WI38 (cell line): ENCODE measurements around the gene COG4.

ENCODE experiments used
- H3K4me3 ChIP-seq: 2 replicates; pipeline ENCODE4 v1.5.1; 2011; ENCODE audit warnings: low read depth, mild to moderate bottlenecking, control low read depth, low read length
- CTCF ChIP-seq: IDR thresholded peaks from 2 replicates; pipeline ENCODE4 v1.5.1; 2012; ENCODE audit warnings: low read depth, mild to moderate bottlenecking, control low read depth, low read length

The COG4 gene

DNA sequence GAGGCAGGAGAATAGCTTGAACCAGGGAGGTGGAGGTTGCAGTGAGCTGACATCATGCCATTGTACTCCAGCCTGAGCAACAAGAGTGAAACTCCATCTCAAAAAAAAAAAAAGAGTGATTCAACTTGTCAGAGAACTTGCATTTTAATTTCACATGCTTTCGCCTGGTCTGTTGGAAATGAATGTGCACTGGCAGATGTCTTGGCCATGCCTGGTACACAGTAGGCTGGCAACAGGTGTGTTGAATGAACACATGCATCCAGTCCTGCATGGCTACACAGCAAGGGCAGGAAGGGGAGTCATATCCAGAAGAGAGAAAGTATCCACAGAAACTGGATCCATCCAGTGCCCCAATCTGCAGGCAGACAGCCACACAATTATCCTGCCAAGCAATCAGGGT, 11.5 kb downstream of the COG4 start:
- TF ChIP-seq CTCF: no peak
- no peak overlapping the region for H3K4me3 ChIP-seq

DNA sequence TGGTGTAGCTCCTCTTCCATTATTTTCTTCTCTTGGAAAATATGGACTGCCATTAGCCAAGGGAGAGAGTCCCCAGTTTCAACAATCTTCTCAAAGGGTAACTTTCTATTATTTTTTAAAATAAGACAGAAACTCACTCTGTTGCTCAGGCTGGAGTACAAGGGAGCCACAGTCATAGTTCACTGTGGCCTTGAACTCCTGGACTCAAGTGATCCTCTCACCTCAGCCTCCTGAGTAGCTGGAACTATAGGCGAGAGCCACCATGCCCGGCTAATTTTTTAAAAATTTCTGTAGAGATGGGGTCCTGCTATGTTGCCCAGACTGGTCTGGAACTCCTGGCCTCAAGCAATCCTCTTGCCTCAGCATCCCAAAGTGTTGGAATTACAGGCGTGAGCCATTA, 13.1 kb downstream of the COG4 start:
- no peak overlapping the region for H3K4me3 ChIP-seq
- no peak for TF ChIP-seq CTCF

DNA sequence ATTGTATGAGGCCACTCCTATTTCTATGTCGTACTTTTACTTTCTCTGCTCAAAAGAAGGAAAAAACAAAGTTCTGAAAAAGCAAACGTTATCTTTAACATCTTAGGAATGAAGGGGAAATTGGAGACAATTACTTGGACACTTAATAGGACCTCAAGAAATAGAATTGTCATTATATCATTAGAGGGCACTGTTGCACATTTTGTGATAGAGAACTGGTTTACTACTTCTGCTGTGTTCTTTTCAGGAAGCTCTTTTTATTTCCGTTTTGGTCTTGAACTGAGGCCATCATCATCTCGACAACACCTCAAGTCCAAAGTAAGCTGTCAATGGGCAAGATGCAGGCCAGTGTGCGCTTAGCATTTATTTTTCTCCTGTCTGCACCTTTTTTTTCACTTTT, 14.6 kb downstream of the COG4 start:
- H3K4me3 ChIP-seq: no peak overlapping the region
- TF ChIP-seq CTCF: no peak

GRCh38 chr16:70496513-70496912, 26.8 kb downstream of the COG4 start:
- no peak overlapping the region for H3K4me3 ChIP-seq
- no peak for TF ChIP-seq CTCF

GRCh38 chr16:70495425-70496182, 27.8 kb downstream of the COG4 start:
- TF ChIP-seq CTCF: no peak
- H3K4me3 ChIP-seq: no peak overlapping the region

DNA sequence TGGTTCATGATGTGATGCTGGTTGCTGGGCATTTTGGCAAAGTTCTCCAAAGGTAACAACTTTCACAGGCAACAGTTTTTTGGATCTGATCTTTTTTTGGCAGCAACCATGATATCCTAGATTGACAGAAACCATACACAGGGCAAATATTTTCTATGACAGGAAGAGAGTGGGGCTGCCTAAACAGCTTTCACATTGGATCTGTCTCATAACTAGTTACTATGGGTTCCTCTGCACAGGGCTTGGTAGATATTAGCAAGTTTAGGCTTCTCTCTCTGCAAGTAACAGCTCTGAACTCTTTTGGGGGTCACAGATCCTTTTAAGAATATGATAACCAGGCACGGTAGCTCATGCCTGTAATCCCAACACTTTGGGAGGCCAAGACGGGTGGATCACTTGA, 28.6 kb downstream of the COG4 start:
- no peak for TF ChIP-seq CTCF
- no peak overlapping the region for H3K4me3 ChIP-seq

DNA sequence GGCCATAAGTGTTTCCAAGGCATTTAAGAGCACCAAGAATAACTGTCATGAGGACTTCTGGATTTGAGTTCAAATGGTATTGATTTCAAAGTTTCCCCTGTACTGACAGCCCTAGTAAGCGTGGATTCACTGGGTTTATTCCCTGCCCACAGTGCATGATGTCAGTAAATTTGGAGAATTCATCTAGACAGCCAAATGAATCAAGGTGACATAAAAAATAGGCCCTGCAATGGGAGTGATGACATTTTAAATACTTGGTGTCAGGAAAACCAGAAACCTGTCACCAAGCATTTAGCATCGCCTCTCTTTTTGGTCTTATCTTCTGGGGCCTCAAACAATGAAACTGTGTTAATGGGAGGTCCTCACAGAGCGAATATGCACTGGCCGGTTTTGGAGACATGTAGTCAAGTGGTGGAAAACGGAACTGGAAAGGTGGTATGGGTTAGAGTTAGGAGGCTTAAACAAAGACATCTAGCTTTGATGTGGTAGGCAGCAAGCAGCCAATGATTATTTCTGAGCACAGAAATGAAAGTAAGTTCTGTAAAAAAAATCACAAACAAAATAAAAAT, 29.1 kb downstream of the COG4 start:
- no peak for TF ChIP-seq CTCF

More for the DNA sequence above, 29.1 kb downstream of the COG4 start:
- H3K4me3 ChIP-seq: no peak overlapping the region
